HG02981 (cell line): ENCODE data around the gene CLASP1.

ENCODE experiments used
- ATAC-seq: cut with Tn5 transposase; IDR thresholded peaks from one replicate; pipeline ENCODE4 v1.9.1; 2021; ENCODE audit warnings: mild to moderate bottlenecking, moderate library complexity; ENCODE audit not compliant: unreplicated experiment

The CLASP1 gene

DNA sequence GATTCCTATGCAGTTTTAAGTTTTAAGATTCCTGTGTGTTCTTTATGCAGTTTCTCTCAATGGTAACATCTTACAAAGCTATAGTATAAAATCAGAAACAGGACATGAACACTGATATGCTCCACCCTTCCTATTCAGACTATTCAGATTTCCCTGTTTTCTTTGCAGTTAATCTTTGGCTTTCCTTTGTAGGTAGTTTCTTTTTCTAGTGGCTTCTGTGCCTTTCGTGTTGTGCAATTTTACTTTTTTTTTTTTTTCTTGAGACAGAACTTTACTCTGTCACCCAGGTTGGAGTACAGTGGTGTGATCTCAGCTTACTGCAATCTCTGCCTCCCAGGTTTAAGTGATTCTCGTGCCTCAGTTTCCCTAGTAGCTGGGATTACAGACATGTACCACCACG lies 213.5 kb downstream of the CLASP1 start:
- no peak for ATAC-seq

GRCh38 chr2:121431214-121431613 lies 218.0 kb downstream of the CLASP1 start:
- no peak for ATAC-seq

GRCh38 chr2:121429927-121430520 lies 219.2 kb downstream of the CLASP1 start:
- ATAC-seq: no peak

- ATAC-seq: no peak
These were observed 220.0 kb downstream of the CLASP1 start for GRCh38 chr2:121429119-121429903.

DNA sequence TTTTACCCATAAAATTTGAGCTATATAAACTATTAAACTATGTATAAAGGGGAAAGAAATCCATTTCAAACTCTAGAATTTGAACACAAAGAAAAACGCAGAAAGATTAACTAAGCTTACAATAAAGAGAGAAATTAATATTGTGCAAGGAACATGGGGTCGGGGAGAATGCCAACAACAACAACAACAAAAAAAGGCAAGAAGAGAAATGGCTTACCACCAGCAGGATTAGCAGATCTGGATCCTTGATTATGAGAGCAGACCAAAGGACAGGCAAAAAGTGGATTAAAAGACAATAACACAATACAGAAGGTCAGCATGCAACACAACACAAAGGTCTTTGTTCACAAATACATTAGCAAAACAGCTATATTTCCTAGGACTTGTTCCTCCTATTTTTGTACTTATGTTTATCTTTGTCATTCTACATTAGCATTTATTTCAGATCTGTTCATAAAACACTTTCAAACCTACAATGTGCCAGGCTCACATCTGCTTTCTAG lies 222.0 kb downstream of the CLASP1 start:
- ATAC-seq: no peak

- ATAC-seq: no peak
These were observed 228.8 kb downstream of the CLASP1 start for GRCh38 chr2:121420486-121420885.

DNA sequence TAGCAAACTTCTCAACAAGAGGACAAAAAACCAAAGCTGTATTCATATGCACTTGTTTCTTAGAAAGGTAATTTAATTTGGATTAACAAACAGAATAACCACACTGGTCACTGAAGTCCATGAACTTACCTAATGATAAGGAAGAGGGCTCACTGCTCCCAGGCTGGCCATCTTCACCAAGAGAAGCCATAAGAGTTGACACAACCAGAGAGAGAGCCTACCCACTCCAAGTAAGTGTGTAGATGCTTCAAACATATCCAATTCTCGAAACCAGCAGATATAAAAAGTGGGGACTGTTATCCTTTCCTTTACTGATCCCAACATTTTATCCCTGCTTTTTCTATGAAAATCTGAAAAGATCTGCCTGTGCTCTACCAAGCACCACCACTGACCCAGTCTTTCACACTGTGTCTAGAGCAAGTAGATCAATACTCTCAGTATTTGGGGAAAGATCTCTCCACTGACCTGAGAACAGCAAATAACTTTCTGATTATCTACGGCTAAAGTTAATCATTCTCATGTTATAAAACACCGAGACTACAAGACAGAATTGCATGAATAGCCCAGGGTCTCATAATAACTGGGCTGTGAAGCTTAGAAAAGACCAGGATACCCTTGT lies 230.1 kb downstream of the CLASP1 start:
- no peak for ATAC-seq

DNA sequence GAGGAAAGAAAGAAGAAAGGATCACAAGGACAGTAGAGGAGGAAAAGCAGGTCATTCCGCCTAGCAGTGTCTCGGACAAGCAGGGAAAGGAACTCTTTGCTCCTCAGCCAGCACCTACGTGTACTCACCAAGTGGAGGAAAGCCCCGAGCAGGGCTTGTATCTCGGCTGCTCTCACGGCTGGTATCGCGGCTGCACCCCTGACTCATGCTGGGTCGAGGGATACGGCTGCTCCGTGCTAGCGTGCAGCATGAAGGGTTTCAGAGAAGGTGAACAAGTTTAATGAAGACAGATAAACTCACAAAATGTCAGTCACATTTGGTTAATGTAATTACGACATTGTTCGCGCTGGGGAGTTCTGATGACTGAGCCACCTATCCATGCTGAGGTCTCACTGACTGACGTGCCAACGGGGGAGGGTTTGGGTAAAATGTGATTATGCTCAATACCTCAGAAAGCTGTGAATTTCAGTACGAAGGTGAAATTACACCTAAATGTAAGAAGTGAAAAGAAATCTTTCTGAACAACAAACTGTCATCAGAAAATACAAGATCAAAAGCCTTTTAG lies 230.7 kb downstream of the CLASP1 start:
- ATAC-seq: no peak

- no peak for ATAC-seq
These were observed 231.4 kb downstream of the CLASP1 start for GRCh38 chr2:121417826-121418225.

GRCh38 chr2:121415727-121416126 lies 233.5 kb downstream of the CLASP1 start:
- ATAC-seq: no peak

GRCh38 chr2:121412349-121412748 lies 236.9 kb downstream of the CLASP1 start:
- no peak for ATAC-seq

GRCh38 chr2:121409966-121410365 lies 239.3 kb downstream of the CLASP1 start:
- ATAC-seq: no peak

DNA sequence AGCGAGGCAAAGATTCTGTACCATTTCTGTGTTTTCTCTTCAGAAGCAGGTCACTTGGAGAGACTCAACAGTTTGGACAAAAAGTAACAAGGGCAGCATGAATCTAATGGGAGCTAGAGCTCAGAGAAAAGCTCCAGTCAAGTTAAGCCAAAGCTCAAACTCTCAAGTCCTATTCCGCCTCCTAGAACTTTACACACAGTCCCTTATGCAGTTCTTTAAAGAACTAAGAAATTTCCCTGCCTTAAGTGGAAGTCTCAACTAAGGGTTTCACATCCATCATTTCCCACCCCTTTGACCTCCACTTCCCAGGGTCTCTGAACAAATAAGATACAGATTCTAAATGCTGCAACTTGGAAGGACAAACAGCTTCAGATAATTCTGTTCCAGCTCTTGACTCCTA lies 239.9 kb downstream of the CLASP1 start:
- ATAC-seq: no peak

DNA sequence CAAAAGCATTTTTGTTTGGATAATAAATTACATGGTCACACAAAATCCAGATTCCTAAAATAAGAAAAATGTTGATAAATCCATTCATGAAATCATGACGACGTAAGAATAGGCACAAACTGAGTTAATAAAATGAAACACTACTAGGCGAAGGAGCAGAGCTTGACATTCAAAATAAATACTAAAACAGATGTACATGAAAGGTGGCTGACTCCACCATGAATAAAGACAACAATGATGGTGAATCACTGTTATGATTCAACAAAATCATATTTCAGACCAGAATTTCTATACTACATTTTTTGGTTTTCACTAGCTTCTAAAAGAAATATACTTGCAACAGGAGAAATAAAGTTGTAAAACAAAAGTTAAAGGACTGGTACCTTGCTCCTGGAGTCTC lies 240.6 kb downstream of the CLASP1 start:
- ATAC-seq: no peak

DNA sequence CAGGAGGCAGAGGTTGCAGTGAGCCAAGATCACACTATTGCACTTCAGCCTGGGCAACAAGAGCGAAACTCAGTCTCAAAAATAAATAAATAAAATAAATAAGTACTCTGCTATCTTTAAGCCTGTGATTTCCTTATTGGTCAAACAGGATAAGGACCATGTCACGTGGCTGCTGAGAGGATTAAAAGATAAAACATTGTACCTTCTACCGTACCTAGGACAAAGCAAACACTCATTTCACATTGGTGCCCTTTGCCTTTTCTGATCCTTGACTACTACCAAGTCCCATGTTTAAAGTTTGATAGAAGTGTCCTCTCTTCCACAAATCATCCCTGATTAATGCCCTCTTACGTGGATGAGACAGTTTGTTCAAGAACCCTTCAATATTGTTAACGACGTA lies 244.0 kb downstream of the CLASP1 start:
- ATAC-seq: no peak

DNA sequence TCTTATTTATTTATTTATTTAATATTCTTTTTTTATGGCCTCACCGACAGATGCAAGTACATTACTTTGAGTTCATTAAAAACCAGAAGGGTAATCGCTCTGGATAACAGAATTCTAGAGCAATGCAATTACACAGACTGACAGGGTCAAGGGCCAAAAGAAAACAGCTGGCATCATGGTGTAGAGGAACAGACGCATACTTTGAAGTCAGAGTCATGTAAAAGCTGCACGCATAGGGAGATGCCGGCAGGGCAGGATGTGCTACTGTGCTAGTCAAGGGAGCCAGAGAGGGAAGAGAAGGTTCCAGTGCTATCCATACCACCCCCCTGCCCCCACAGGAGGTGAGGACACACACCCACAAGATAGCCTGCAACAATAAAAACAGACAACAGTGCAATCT lies 249.1 kb downstream of the CLASP1 start:
- ATAC-seq: no peak

- ATAC-seq: no peak
These were observed 250.4 kb downstream of the CLASP1 start for GRCh38 chr2:121398853-121399252.

DNA sequence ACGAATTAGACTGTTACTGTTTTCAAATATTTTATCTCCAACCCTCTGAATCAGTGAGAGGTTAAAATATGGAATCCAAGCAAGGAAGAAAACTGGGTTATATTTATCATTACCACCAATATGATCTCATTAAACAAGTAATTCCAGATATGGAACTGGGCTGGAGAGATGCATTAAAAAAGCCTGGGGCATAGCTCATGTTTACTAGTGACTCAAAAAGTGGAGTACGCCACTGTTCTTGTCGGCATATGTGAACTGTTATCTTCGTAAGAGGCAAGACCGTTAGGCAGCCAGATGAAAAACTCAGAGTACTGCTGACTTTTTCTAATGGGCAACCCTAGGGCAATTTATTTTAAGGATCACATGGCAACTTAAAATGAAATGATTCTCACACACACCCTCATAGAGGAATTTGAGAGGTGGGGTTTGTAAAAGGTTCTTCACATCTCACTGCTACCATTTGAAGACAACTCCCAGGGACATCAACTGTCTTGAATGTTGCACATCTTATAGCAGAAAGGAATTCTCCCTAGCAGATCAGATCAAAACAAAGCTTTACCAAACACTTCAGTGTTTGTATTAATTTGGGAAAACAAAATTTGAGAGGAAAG lies 259.1 kb downstream of the CLASP1 start:
- no peak for ATAC-seq

DNA sequence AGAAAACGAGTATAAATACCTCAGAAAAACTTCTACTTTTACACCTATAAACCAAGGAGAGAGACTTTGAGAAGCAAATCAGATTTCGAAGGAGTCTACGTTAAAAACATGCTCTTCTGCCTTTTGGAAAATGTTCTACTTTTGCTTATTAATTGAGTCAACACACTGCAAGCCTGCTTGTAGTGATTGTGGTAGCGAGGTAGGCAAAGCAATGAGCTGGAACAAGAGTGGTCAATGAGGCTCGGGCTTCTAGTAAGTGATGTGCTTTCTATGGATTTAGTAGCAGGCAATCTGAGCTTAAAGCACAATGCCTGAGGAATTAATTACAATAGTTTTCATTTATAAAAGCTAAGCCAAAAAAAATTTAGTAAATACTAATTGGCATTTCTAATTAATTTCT lies 260.9 kb downstream of the CLASP1 start:
- ATAC-seq: no peak

GRCh38 chr2:121387591-121388325 lies 261.5 kb downstream of the CLASP1 start:
- no peak for ATAC-seq

DNA sequence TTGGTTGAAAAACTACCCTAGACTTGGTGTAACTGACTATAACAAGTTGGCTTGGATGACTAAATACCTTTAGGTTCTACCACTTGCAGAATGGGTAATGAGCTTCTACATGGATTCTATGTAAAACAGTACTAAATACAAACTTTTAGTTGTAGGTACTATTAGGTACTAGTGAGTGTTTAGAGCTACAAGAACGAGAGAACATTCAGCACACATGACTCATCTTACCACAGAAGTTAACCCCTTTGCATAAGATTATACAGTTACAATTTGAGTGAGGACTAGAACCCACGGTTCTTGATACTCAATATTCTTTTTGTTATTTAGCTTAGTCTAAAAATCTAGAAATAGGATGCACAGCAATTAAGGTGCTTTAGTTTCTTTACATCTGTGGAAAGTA lies 262.6 kb downstream of the CLASP1 start:
- no peak for ATAC-seq
